HG03565 (cell line): Measurements from ENCODE around the gene AMOTL1.
"Not testable (repeated sequence)": the region's sequence is repeated elsewhere in the genome, so short reads cannot be mapped to it uniquely, and the experiment has no call there.

Source experiments
- ATAC-seq: cut with Tn5 transposase; IDR thresholded peaks from one replicate; pipeline ENCODE4 v1.9.1; 2021; ENCODE audit warnings: mild to moderate bottlenecking, moderate library complexity; ENCODE audit not compliant: unreplicated experiment

AMOTL1 gene

DNA sequence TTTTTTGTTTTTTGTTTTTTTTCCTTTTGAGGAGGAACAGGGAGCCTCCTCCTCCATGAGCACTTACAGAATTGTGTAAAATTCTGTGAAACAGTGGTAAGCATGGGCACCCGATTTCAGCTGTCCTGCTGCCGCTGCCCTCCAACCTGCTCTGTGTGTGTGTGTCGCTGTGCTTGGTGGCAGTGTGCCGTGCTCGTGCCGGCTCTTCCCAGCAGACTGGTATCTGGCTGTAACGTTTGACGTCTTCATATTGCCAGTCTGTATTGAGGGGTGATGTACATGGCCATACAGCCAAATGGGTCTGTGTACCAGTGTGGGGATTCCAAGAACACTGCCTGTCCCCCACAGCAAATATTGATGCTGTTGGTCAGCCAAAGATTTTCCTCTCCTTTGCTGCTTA is 108.1 kb downstream of the AMOTL1 start:
- ATAC-seq, result no peak

DNA sequence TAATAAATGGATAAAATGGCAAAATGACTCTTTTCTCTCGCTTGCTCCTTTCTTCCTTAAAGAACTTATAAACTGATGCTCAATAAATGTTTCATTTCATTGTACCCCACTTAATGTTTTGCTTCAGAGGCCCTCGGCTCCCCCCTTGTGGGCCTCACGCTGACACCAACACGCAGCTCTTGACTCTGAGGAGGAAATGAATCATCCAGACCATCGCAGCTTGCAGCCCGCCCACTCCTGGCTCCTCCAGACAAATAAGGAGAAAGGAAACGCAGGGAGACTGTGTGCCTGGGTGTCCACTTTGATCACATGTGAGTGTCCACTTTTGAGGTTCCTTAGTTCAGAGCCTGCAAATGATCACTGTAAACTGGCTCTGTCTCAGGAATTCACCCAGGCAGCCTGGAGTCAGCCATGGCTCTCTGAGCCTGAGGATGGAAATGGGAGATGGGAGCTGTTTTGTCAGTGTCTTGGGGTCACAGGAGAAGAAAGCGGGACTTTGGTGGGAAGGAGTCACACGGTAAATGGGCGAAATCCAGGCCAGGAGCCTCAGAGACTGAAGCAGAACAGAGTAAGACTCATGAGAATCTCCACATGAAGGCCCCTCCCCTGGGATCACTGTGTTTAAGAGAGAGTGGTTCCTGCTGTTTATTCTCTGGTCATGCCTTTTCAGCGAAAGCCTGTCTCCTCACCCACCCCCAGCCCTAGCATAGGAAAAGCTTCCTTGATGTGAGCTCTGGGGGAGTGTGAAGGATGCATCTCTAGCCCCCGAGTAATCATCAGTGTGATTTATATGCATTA is 108.7 kb downstream of the AMOTL1 start:
- ATAC-seq, result peak; percentile 97

DNA sequence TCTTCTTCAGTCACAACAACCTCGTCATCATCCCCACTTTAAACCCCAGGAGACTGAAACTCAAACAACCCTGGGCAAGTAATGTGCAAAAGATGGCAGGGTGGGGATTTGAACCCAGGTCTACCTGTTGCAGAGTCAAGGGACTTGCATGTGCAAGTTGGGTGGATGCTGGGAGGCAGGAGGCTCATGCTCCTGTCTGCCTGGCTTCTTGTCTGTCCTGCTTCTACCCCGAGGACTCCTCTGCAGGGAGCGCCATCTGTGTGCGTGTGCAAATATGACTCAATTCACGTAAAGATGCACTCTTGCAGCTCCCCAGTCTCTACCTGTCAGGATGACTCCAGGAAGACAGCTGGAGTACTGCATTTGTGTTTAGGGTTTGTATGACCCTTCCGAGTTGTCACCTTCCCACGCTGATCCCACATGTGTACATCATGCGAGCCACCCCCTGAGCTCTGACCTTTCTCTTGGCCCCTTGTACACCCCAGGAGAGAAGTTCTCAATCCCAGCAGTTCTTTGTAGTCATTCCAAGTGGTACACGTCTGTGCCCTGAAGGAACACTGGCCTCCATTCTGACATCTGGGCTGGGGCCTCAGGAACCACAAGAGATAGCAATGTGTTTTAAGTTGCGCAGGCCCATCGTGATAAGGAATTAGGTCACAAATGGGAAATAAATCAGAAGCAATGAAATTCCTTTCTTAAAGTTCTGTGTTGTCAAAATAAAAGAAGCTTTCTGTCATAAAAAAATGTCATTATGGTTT is 109.5 kb downstream of the AMOTL1 start:
- ATAC-seq, result no peak

DNA sequence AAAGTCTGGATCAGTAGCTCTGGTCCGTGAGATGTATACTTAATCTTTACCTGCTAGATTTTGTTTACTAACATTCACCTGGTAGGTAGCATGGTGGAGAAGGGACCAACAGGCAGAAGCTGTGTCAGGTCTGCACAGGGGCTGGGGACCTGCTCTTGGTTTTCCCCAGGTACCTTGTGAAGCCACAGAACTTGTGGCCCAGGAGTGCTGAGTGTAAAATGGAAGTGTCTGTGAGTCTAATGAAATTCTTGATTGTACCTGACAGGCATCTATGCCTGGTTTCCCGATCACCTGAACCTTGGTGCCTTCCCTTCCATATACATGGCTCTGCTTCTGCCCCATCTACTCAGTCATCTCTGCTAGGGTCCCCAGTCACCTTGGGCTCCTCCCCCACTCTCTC is 110.8 kb downstream of the AMOTL1 start:
- no peak for ATAC-seq

DNA sequence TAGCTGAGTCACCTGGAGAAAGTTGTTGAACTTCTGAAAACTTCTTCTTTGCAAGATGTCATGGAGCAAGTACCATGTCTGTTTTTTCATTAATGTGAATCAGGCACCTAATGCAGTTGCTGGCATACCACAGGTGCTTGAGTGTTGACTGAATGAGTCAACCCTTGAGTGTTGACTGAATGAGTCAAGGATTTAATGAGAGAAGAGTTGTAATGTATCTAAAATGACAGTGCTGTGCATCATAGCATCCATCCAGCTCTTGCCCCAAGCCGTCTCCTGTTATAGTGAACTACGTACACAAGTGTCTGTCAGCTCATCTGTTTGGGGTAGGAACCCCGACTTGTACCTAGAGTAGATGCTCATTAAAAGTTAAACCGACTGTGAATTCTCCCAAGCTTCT is 112.1 kb downstream of the AMOTL1 start:
- ATAC-seq, result no peak

DNA sequence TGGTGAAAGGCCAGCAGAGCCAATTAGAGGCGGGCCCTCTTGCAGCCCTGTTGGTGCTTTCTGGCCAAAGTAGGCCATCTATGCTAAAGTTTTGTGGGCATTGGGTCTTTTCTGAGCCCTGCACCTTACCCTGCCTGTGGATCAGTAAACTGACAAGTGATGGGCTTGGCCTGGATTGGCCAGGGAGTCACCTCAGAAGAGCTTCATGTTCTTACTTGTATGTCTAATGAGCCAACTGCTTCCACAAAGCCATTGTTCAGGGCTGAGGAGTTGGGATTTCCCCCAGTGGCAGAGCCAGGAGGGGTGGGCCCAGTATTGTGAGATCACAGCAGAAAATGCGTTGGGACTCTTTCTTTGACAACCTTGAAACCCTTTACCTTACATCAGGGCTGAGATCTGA is 114.8 kb downstream of the AMOTL1 start:
- no peak for ATAC-seq

DNA sequence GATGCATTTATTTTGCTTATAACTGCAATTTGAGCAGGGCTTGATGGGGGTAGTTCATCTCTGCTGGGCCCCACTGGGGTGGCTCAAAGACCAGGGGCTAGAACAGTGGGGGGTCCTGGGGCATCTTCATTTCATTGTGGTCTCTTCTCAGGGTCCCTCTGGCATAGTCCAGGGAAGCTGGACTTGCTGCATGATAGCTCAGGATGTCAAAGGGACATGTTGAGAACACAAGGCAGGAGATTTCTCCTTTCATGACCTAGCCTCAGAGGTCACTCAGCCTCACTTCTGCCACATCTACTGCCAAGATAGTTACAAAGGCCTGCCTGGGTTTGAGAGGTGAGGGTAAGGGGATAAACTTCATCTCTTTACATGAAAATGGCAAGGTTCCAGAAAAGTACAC is 115.7 kb downstream of the AMOTL1 start:
- no peak for ATAC-seq

DNA sequence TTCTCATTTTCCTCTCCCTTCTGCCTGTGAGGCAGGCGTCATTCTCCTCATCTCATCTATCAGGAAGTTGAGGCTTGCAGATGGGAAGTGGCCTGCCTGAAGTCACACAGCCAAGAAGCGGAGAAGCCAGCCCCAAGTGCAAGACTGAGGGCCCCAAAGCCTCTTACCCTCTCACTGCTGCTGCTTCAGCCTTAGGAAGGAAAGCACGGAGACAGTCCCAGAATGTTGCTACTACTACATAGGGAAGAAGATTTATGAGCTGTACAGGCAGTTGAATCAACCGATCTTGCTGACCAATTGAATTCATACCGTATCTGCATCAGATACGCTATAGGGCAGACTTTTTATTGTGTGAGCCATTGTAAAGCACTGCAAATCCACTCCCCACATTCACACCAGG is 116.2 kb downstream of the AMOTL1 start:
- ATAC-seq, result no peak

DNA sequence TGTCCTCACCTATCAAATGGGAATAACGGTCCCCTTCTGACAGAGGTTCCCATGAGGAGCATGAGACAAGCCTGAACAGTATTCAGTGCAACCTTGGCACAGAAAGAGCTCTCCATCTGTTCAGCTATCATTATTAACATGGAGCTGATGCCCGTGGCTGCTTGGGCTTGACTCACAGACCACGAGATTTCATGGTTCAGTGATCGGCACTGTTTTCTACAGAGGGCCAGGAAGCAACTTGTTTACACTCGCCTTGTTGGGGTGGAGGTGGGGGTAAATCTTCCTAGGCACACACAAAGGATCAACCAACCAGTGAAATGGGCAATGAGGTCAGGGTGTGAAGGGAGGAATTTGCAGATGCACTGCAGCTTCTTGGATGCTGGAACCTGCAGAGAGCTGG is 117.0 kb downstream of the AMOTL1 start:
- peak; percentile 70 for ATAC-seq

DNA sequence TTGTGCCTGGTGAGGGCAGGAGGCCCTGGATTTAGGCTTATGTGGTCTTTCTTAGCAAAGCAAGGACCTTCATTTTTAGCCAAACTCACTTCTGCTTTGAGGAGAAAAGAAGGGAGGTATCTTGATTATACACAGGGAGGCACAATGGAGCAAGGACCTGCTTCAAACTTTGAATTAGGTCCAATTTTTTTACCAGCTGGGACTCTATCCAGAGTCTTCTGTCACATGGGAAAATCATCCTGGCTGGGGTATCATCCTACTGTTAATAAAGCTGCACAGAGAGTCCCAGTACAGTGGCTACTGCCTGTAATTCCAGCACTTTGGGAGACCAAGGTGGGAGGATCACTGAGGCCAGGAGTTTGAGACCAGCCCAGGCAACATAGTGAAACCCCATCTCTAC is 117.4 kb downstream of the AMOTL1 start:
- no peak for ATAC-seq

DNA sequence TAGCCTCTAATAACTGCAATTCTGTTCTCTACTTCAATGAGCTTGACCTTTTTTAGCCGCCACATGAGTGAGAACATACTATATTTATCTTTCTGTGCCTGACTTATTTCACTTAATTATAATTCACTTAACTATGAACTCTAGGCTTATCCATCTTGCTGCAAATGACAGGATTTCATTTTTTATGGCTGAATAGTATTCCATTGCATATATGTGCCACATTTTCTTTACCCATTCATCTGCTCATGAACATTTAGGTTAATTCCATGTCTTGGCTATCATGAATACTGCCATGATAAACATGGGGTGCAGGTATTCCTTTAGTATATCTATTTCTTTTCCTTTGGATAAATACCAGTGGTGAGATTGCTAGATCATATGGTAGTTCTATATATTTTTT is 120.0 kb downstream of the AMOTL1 start:
- ATAC-seq, result no peak

DNA sequence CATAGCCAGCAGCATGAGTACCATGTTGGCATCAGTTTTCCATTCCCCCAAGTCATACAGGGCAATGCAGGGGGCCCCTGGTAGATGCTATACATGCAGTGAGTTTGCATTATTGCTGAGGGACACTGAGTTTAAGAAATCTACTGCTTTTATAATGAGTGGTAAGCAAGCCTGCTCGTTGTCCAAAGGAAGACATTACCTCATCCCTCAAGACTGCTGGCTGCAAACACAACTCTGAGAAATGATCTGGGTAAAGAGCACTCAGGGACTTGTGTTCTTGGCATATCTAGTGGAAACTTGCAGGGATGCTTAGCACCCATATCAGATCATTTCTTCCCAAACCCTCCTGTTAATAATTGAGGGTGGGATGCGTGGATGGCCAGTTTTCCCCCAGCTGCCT is 127.3 kb downstream of the AMOTL1 start:
- no peak for ATAC-seq

DNA sequence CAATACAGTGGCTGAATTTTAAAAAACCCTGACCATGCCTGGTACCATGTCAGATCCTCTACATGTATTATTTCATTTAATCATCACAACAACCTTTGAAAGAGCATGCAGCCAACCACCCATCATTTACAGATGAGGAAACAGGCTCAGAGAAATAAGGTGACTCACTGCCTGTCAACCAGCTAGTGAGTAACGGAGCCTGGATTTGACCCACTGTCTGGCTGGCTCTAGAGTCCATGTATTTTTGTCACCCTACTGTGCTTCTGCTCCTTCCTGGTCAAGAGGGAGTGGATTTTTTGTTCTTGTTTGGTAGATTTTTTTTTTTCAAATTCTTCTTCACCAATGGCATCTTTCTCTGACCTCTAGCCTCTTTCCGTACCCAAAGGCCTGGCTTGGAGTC is 127.8 kb downstream of the AMOTL1 start:
- ATAC-seq, result no peak

DNA sequence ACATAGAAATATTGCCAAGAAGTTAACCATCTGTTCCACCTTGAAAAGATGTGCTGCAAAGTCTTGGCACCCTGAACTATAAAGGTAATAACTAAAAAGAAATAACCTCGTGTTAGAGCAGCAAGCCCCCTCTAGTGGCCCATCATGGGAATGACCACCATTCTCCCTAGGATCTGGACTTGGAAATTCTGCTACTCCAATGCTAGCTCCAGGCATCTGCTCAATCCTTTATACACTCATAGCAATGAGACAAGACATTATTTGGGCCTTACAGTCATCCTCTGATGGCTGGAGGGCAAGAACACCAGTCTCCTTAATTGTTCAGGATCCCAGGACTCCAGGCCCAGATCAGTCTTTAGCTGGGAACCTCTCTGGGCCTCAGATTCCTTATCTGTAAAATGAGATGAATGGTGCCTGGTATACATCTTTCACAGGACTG is 129.2 kb downstream of the AMOTL1 start:
- ATAC-seq, result peak; percentile 54

DNA sequence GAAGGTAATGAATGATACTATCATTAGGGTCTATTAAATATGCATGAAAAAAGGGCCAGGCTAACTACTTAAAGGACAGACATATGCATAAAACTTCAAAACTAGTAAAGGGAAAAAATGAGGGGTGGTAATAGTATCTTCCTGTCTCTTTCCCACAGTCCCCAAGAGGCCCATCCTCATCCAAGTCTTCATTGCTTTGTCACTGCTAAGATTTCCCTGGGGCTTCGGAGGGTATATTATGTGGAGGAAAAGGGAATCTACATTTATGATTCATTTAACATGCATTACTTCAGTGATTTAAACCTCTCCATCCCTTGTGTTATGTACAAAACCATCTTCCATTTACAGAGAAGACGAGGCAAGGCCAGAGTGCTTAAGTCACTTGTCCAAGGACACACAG is 139.1 kb downstream of the AMOTL1 start:
- no peak for ATAC-seq

DNA sequence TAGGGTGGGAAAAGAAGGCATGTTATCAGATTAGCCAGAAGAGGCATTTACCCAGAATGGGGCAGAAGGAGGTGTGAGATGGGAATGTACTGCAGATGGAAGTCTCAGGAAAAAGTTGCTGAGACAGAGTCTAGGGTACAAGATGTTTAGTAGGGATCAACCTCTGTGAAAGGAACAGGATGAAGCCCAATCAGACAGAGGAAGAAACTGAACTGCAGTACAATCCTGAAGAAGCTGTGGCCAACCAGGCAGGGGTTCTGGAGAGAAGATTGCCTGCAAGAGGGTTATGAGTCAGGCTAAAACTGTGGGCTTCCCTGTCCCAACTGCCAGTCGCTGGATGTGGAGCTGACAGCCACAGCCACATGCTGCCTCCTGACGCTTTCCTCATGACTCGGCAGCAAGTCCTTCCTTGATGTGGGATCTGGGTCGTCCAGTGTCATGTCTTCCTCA is 141.2 kb downstream of the AMOTL1 start:
- ATAC-seq, result no peak

DNA sequence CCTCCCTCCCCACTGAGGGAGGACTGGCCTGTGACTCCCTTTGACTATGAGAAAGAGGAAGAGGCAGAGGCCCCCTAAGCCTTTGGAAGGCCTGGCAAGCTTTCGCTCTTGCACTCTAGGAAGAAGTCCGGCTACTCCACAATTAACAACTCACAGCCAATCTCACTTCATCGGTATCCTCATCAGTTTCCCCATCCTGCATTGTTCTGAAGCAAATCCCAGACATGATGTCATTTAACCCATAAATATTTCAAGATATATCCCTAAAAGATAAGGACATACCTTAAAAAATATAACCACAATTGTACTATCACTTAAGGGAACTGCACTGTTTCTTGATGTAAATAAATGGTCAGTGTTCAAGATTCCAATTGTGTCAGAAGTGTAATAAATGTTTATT is 142.1 kb downstream of the AMOTL1 start:
- no peak for ATAC-seq

DNA sequence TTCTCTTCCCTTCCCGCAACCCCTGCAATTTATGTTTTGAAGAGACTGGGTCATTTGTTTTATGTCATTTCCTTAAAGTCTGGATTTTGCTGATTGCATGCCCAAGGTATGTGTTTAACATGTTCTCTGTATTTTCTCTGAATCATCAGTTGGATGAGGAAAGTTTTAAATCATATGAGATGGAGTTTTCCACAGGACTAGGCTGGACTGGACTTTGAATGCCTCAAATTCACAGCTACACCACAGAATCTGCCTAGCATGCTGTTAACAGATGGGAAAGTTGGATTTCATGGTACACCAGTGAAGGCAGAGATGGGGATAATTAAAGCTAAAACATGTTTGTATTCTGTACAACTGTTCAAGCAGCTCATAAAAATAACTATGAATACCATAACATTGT is 142.6 kb downstream of the AMOTL1 start:
- ATAC-seq, result no peak

DNA sequence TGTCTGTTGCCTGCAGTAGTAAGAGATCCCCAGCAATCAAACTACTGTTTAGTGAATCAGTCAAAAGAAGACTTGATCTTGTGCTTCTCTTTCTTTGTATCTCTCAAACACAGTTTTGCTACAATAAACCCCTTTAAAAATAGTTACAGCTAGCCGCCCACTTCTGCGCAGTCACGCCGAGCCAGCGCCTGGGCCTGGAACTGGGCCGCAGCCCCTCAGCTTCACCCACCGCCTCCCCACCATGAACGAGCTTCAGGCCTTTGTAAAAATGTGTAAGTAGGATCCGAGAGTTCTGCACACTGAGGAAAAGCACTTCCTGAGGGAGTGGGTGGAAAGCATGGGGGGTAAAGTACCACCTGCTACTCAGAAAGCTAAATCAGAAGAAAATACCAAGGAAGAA is 144.7 kb downstream of the AMOTL1 start:
- no peak for ATAC-seq

DNA sequence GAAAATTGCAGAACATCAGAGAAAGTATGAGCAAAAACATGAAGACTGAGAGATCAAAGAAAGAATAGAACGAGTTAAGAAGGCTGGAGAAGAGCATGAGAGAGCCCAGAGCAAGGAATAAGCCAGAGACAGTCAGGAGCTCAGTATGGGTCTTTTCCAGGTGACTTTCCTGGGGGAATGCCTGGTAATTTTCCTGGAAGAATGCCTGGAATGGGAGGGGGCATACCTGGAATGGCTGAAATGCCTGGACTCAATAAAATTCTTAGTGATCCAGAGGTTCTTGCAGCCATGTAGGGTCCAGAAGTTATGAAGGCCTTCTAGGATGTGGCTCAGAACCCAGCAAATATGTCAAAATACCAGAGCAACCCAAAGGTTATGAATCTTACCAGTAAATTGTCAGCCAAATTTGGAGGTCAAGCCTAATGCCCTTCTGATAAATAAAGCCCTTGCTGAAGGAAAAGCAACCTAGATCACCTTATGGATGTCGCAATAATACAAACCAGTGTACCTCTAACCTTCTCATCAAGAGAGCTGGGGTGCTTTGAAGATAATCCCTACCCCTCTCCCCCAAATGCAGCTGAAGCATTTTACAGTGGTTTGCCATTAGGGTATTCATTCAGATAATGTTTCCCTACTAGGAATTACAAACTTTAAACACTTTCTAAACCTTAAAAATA is 145.7 kb downstream of the AMOTL1 start:
- ATAC-seq, result not testable (repeated sequence)

DNA sequence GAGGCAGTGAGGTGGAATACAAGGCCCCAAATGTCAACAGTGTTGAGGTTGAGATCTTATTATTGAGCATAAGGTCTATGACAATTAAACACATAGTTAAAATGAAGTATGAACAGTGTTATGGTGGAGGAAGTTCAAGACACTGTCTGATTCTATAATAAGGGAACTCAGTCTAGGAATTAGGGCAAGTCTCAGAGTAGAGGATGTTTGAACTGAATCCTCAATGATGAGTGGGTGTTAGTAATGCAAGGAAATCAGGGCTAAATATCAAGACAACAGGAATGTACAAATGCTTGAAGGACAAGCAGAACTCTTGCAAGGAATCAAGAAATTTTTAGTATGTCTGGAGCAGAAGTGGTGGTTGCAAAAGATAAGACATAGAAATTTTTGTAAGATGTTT is 152.2 kb downstream of the AMOTL1 start:
- no peak for ATAC-seq
